H54 (cell line): ENCODE results near the gene PHRF1.

Source experiments
- DNase-seq: peaks from one replicate; pipeline ENCODE4 v3.0.0; 2011; ENCODE audit warnings: low spot score, mixed read lengths; ENCODE audit not compliant: insufficient read length
- FAIRE-seq: peaks from 3 replicates; lab custom pipeline; 2011; peaks lifted over from hg19 to GRCh38; lab: Jason Lieb, UNC
- POLR2A ChIP-seq: IDR thresholded peaks from 2 replicates; pipeline ENCODE4 v1.6.1; 2011; ENCODE audit warnings: low read depth, mild to moderate bottlenecking, low read length

Gene PHRF1

GRCh38 chr11:660681-661444 is 84.6 kb downstream of the PHRF1 start:
- DNase-seq = no peak
- FAIRE-seq = no peak
- no peak for TF ChIP-seq POLR2A
